Measurements from ENCODE around the gene PDE4D.

The PDE4D gene

GRCh38 chr5:59241552-59241951, 652.0 kb downstream of the PDE4D start:
- Histone ChIP-seq H3K9me3 (ENCODE audit: control insufficient read depth in 1 of 2, low read length in 2 of 2) (no peaks in the 10 kb centered on the region), H3K4me3 (ENCODE audit: low read depth in 1 of 2, low read length in 2 of 2) (no peak overlapping the region), H3K9ac (ENCODE audit: low read depth in 1 of 2, low read length in 2 of 2) (no peak overlapping the region), H3K36me3 (ENCODE audit: control insufficient read depth in 1 of 2, insufficient read depth in 2 of 2, low read length in 2 of 2) (no peaks in the 10 kb centered on the region), H3K27me3 (ENCODE audit: control insufficient read depth in 1 of 2, insufficient read depth in 2 of 2, low read length in 2 of 2) (no peaks in the 10 kb centered on the region), H3K27ac (ENCODE audit: low read depth, low read length) (no peak overlapping the region), H3K4me1 (ENCODE audit: control insufficient read depth in 1 of 2, insufficient read depth in 2 of 2, low read length in 2 of 2) (peaks cover 0 to 16% of the 10 kb centered on the region in 2 donors)

GRCh38 chr5:59241119-59241518, 652.4 kb downstream of the PDE4D start:
- Histone ChIP-seq H3K4me3 (ENCODE audit: low read depth in 1 of 2, low read length in 2 of 2) (no peak overlapping the region), H3K27me3 (ENCODE audit: control insufficient read depth in 1 of 2, insufficient read depth in 2 of 2, low read length in 2 of 2) (no peaks in the 10 kb centered on the region), H3K4me1 (ENCODE audit: control insufficient read depth in 1 of 2, insufficient read depth in 2 of 2, low read length in 2 of 2) (peaks cover 0 to 16% of the 10 kb centered on the region in 2 donors), H3K9me3 (ENCODE audit: control insufficient read depth in 1 of 2, low read length in 2 of 2) (no peaks in the 10 kb centered on the region), H3K36me3 (ENCODE audit: control insufficient read depth in 1 of 2, insufficient read depth in 2 of 2, low read length in 2 of 2) (no peaks in the 10 kb centered on the region), H3K9ac (ENCODE audit: low read depth in 1 of 2, low read length in 2 of 2) (no peak overlapping the region), H3K27ac (ENCODE audit: low read depth, low read length) (no peak overlapping the region)

- Histone ChIP-seq H3K36me3 (ENCODE audit: control insufficient read depth in 1 of 2, insufficient read depth in 2 of 2, low read length in 2 of 2) (no peaks in the 10 kb centered on the region), H3K27ac (ENCODE audit: low read depth, low read length) (no peak overlapping the region), H3K9ac (ENCODE audit: low read depth in 1 of 2, low read length in 2 of 2) (no peak overlapping the region), H3K9me3 (ENCODE audit: control insufficient read depth in 1 of 2, low read length in 2 of 2) (no peaks in the 10 kb centered on the region), H3K4me1 (ENCODE audit: control insufficient read depth in 1 of 2, insufficient read depth in 2 of 2, low read length in 2 of 2) (peaks cover 0 to 12% of the 10 kb centered on the region in 2 donors), H3K4me3 (ENCODE audit: low read depth in 1 of 2, low read length in 2 of 2) (no peak overlapping the region), H3K27me3 (ENCODE audit: control insufficient read depth in 1 of 2, insufficient read depth in 2 of 2, low read length in 2 of 2) (no peaks in the 10 kb centered on the region)
Measured at GRCh38 chr5:59238126-59238902, 655.2 kb downstream of the PDE4D start.

- Histone ChIP-seq H3K36me3 (ENCODE audit: control insufficient read depth in 1 of 2, insufficient read depth in 2 of 2, low read length in 2 of 2) (no peaks in the 10 kb centered on the region), H3K27me3 (ENCODE audit: control insufficient read depth in 1 of 2, insufficient read depth in 2 of 2, low read length in 2 of 2) (no peaks in the 10 kb centered on the region), H3K4me1 (ENCODE audit: control insufficient read depth in 1 of 2, insufficient read depth in 2 of 2, low read length in 2 of 2) (peaks cover 0 to 9% of the 10 kb centered on the region in 2 donors), H3K9me3 (ENCODE audit: control insufficient read depth in 1 of 2, low read length in 2 of 2) (no peaks in the 10 kb centered on the region), H3K4me3 (ENCODE audit: low read depth in 1 of 2, low read length in 2 of 2) (no peak overlapping the region), H3K27ac (ENCODE audit: low read depth, low read length) (no peak overlapping the region), H3K9ac (ENCODE audit: low read depth in 1 of 2, low read length in 2 of 2) (no peak overlapping the region)
Measured at GRCh38 chr5:59236986-59237385, 656.5 kb downstream of the PDE4D start.

GRCh38 chr5:59236448-59236847, 657.1 kb downstream of the PDE4D start:
- Histone ChIP-seq H3K4me1 (ENCODE audit: control insufficient read depth in 1 of 2, insufficient read depth in 2 of 2, low read length in 2 of 2) (peaks cover 0 to 7% of the 10 kb centered on the region in 2 donors), H3K9me3 (ENCODE audit: control insufficient read depth in 1 of 2, low read length in 2 of 2) (no peaks in the 10 kb centered on the region), H3K27ac (ENCODE audit: low read depth, low read length) (no peak overlapping the region), H3K27me3 (ENCODE audit: control insufficient read depth in 1 of 2, insufficient read depth in 2 of 2, low read length in 2 of 2) (no peaks in the 10 kb centered on the region), H3K9ac (ENCODE audit: low read depth in 1 of 2, low read length in 2 of 2) (no peak overlapping the region), H3K4me3 (ENCODE audit: low read depth in 1 of 2, low read length in 2 of 2) (no peak overlapping the region), H3K36me3 (ENCODE audit: control insufficient read depth in 1 of 2, insufficient read depth in 2 of 2, low read length in 2 of 2) (no peaks in the 10 kb centered on the region)

- Histone ChIP-seq H3K9me3 (ENCODE audit: control insufficient read depth in 1 of 2, low read length in 2 of 2) (no peaks in the 10 kb centered on the region), H3K36me3 (ENCODE audit: control insufficient read depth in 1 of 2, insufficient read depth in 2 of 2, low read length in 2 of 2) (no peaks in the 10 kb centered on the region), H3K4me3 (ENCODE audit: low read depth in 1 of 2, low read length in 2 of 2) (no peak overlapping the region), H3K4me1 (ENCODE audit: control insufficient read depth in 1 of 2, insufficient read depth in 2 of 2, low read length in 2 of 2) (no peaks in the 10 kb centered on the region), H3K27me3 (ENCODE audit: control insufficient read depth in 1 of 2, insufficient read depth in 2 of 2, low read length in 2 of 2) (no peaks in the 10 kb centered on the region), H3K9ac (ENCODE audit: low read depth in 1 of 2, low read length in 2 of 2) (no peak overlapping the region), H3K27ac (ENCODE audit: low read depth, low read length) (no peak overlapping the region)
Measured at GRCh38 chr5:59234236-59234635, 659.3 kb downstream of the PDE4D start.

- no peaks in the 10 kb centered on the region for H3K4me1 ChIP-seq (ENCODE audit: control insufficient read depth in 1 of 2, insufficient read depth in 2 of 2, low read length in 2 of 2)
- H3K27ac ChIP-seq (ENCODE audit: low read depth, low read length), result no peak overlapping the region
Measured at GRCh38 chr5:59231221-59231931, 662.1 kb downstream of the PDE4D start.

GRCh38 chr5:59222687-59223511, 670.6 kb downstream of the PDE4D start:
- Histone ChIP-seq H3K27ac (ENCODE audit: low read depth, low read length) (no peak overlapping the region), H3K36me3 (ENCODE audit: control insufficient read depth in 1 of 2, insufficient read depth in 2 of 2, low read length in 2 of 2) (no peaks in the 10 kb centered on the region), H3K4me1 (ENCODE audit: control insufficient read depth in 1 of 2, insufficient read depth in 2 of 2, low read length in 2 of 2) (peaks cover 0 to 11% of the 10 kb centered on the region in 2 donors), H3K9ac (ENCODE audit: low read depth in 1 of 2, low read length in 2 of 2) (no peak overlapping the region), H3K27me3 (ENCODE audit: control insufficient read depth in 1 of 2, insufficient read depth in 2 of 2, low read length in 2 of 2) (no peaks in the 10 kb centered on the region), H3K9me3 (ENCODE audit: control insufficient read depth in 1 of 2, low read length in 2 of 2) (no peaks in the 10 kb centered on the region), H3K4me3 (ENCODE audit: low read depth in 1 of 2, low read length in 2 of 2) (no peak overlapping the region)

More at GRCh38 chr5:59231221-59231931, 662.1 kb downstream of the PDE4D start:
- Histone ChIP-seq H3K9me3 (ENCODE audit: control insufficient read depth in 1 of 2, low read length in 2 of 2) (no peaks in the 10 kb centered on the region), H3K9ac (ENCODE audit: low read depth in 1 of 2, low read length in 2 of 2) (no peak overlapping the region), H3K27me3 (ENCODE audit: control insufficient read depth in 1 of 2, insufficient read depth in 2 of 2, low read length in 2 of 2) (no peaks in the 10 kb centered on the region), H3K4me3 (ENCODE audit: low read depth in 1 of 2, low read length in 2 of 2) (no peak overlapping the region), H3K36me3 (ENCODE audit: control insufficient read depth in 1 of 2, insufficient read depth in 2 of 2, low read length in 2 of 2) (no peaks in the 10 kb centered on the region)

- Histone ChIP-seq H3K9ac (ENCODE audit: low read depth in 1 of 2, low read length in 2 of 2) (no peak overlapping the region), H3K9me3 (ENCODE audit: control insufficient read depth in 1 of 2, low read length in 2 of 2) (no peaks in the 10 kb centered on the region), H3K27me3 (ENCODE audit: control insufficient read depth in 1 of 2, insufficient read depth in 2 of 2, low read length in 2 of 2) (no peaks in the 10 kb centered on the region), H3K27ac (ENCODE audit: low read depth, low read length) (no peak overlapping the region), H3K4me1 (ENCODE audit: control insufficient read depth in 1 of 2, insufficient read depth in 2 of 2, low read length in 2 of 2) (peaks cover 1 to 22% of the 10 kb centered on the region in 2 donors), H3K36me3 (ENCODE audit: control insufficient read depth in 1 of 2, insufficient read depth in 2 of 2, low read length in 2 of 2) (no peaks in the 10 kb centered on the region), H3K4me3 (ENCODE audit: low read depth in 1 of 2, low read length in 2 of 2) (no peak overlapping the region)
Measured at GRCh38 chr5:59221769-59222168, 671.8 kb downstream of the PDE4D start.

Data from duodenal mucosa (tissue), 2 donors.